Transverse colon (tissue), 4 donors: ENCODE measurements around the gene CT45A3. TPM values are rescaled to one million over a fixed set of nuclear protein-coding genes. Genes with fewer than 3 reads are reported as not detected.
"Not testable (repeated sequence)": the region's sequence is repeated elsewhere in the genome, so short reads cannot be mapped to it uniquely, and the experiment has no call there.

Experiments
- DNase-seq: peaks from one replicate; pipeline ENCODE4 v3.0.0-alpha.2; 2019
- H3K27ac ChIP-seq, 4 donors: fragments of 200-600 bp; sonication (generic); 2 replicates each; pipeline ENCODE4 v1.5.1; 2016 to 2018; ENCODE audit warnings: inconsistent platforms in 4 of 4
- H3K27me3 ChIP-seq: fragments of 200-600 bp; sonication (generic); 2 replicates; pipeline ENCODE4 v1.5.1; 2017; ENCODE audit warnings: inconsistent platforms
- H3K36me3 ChIP-seq, 4 donors: fragments of 200-600 bp; sonication (generic); 2 replicates each; pipeline ENCODE4 v1.5.1; 2017 to 2019; ENCODE audit warnings: inconsistent platforms in 4 of 4
- H3K4me1 ChIP-seq, 4 donors: fragments of 200-600 bp; sonication (generic); 2 replicates each; pipeline ENCODE4 v1.5.1; 2017 to 2020; ENCODE audit warnings: inconsistent platforms in 4 of 4
- H3K4me3 ChIP-seq, 4 donors: fragments of 200-600 bp; sonication (generic); 1 replicate in 1 of 4; 2 replicates in 3 of 4; pipeline versions ENCODE4 v1.5.1 to v1.6.1; 2017 to 2019; ENCODE audit warnings: inconsistent platforms in 4 of 4
- H3K9me3 ChIP-seq, 2 donors: fragments of 200-600 bp; sonication (generic); 2 replicates each; pipeline ENCODE4 v1.5.1; 2017 to 2019; ENCODE audit warnings: inconsistent platforms in 2 of 2
- CTCF ChIP-seq, 5 experiments: fragments of 200-600 bp in 3 of 5; fragments of 450-650 bp in 2 of 5; sonication (generic) in 3 of 5; IDR thresholded peaks; 1 replicate in 2 of 5; 2 replicates in 3 of 5; pipeline ENCODE4 v1.5.1; 2016 to 2017; ENCODE audit warnings: antibody characterized with exemption in 5 of 5, inconsistent platforms in 3 of 5, mild to moderate bottlenecking in 2 of 5, moderate library complexity in 1 of 5
- EP300 ChIP-seq: sonication (generic); formaldehyde crosslinking; IDR thresholded peaks from one replicate; pipeline ENCODE4 v1.6.1; 2017; ENCODE audit warnings: antibody characterized with exemption, low read depth
- POLR2A ChIP-seq: fragments of 450-650 bp; IDR thresholded peaks from one replicate; pipeline ENCODE4 v1.6.1; 2016; ENCODE audit warnings: antibody characterized with exemption, mild to moderate bottlenecking, moderate library complexity
- POLR2AphosphoS5 ChIP-seq, 3 donors: sonication (generic); formaldehyde crosslinking; IDR thresholded peaks; one replicate each; pipeline ENCODE4 v1.6.1; 2016; ENCODE audit warnings: antibody characterized with exemption in 3 of 3
- WGBS, 2 donors: methylation state at CpG; one replicate each; pipeline ENCODE4 v1.1.5; 2018; ENCODE audit warnings: low coverage in 1 of 2; 5-methylcytosine and 5-hydroxymethylcytosine counted together
- in situ Hi-C, 4 donors: fragments of 200-750 bp; cut with MboI; loops; one replicate each; pipeline versions ENCODE4 v1.15.0 to v1.15.1; 2017; ENCODE audit warnings: low sequenced_read_pairs in 3 of 4, low pct_ligation_motif_present in 1 of 4, low pct_unique_long_range_greater_than_20kb in 1 of 4
- intact Hi-C: fragments of 100-400 bp; cut with DNase I; formaldehyde crosslinking; loops from one replicate; pipeline ENCODE4 v1.15.1; 2023; ENCODE audit warnings: low total_unique reads
- small RNA-seq, 4 donors: library from RNA; depleted of rRNA; stranded (forward); fragments of <200 nt; gene quantifications; one replicate each; pipeline ENCODE3, GENCODE V24; 2016
- total RNA-seq, 4 donors: library from RNA; depleted of rRNA; stranded (reverse); fragments of >200 nt; gene quantifications; one replicate each; pipeline ENCODE4 v1.1.0, GENCODE V29; 2016

CT45A3 gene
- total RNA-seq, 4 donors from 2014 or later: not detected

- Histone ChIP-seq H3K4me1 (no peaks in the 10 kb centered on the region), H3K9me3 (no peaks in the 10 kb centered on the region), H3K27me3 (no peaks in the 10 kb centered on the region), H3K4me3 (no peak overlapping the region), H3K27ac (no peak overlapping the region), H3K36me3 (no peaks in the 10 kb centered on the region)
- in situ Hi-C loops: no loop called here
- intact Hi-C loops: no loop called here
- TF ChIP-seq CTCF (IDR thresholded peaks at IDR 0.05): no peak
- no peak for TF ChIP-seq POLR2AphosphoS5 (IDR thresholded peaks at IDR 0.05)
- no peak for DNase-seq
- WGBS, 2 donors: 43% methylated on average over 4 of the region's 4 CpGs; no CpG with 5 or more reads in 1 of the 2 donors
These were observed 30.5 kb downstream of the CT45A3 start for GRCh38 chrX:135737366-135738071.

DNA sequence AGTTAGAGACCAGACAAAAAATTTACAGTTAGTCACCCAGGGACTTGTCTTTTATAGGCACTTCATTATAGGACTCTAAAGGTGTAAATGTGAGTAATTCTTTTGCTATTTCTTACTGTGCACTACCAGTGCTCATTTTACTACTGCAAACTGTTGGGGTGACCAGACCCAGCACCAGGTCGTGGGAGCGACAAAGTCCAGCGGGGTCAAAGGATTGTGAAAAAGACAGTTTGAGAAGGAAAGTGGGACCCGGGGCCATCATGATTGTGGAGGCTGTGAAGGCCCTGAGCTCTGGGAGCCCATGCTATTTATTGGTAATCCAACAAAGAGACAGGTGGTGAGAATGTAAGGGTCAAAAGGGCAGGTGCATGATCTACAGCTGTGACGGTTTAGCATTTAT, 33.3 kb downstream of the CT45A3 start:
- H3K9me3 ChIP-seq, H3K4me1 ChIP-seq, H3K27me3 ChIP-seq, in situ Hi-C loops, H3K4me3 ChIP-seq, intact Hi-C loops, DNase-seq, H3K36me3 ChIP-seq, H3K27ac ChIP-seq: not testable (repeated sequence)
- 64% methylated on average over 5 of the region's 5 CpGs; no CpG with 5 or more reads in 1 of the 2 donors for WGBS, 2 donors

- Histone ChIP-seq H3K4me3 (no peak overlapping the region), H3K36me3 (no peaks in the 10 kb centered on the region), H3K4me1 (no peaks in the 10 kb centered on the region), H3K9me3 (no peaks in the 10 kb centered on the region), H3K27me3 (no peaks in the 10 kb centered on the region), H3K27ac (no peak overlapping the region)
- DNase-seq: no peak
- no peak for TF ChIP-seq POLR2AphosphoS5 (IDR thresholded peaks at IDR 0.05)
- no peak for TF ChIP-seq CTCF (IDR thresholded peaks at IDR 0.05)
- no peak for TF ChIP-seq EP300
- no peak for TF ChIP-seq POLR2A
- in situ Hi-C loops: no loop called here
- intact Hi-C loops: no loop called here
- WGBS, 2 donors: 95% methylated on average over 16 of the region's 20 CpGs; no CpG with 5 or more reads in 1 of the 2 donors
These were observed 54.2 kb downstream of the CT45A3 start for GRCh38 chrX:135713795-135714194.

DNA sequence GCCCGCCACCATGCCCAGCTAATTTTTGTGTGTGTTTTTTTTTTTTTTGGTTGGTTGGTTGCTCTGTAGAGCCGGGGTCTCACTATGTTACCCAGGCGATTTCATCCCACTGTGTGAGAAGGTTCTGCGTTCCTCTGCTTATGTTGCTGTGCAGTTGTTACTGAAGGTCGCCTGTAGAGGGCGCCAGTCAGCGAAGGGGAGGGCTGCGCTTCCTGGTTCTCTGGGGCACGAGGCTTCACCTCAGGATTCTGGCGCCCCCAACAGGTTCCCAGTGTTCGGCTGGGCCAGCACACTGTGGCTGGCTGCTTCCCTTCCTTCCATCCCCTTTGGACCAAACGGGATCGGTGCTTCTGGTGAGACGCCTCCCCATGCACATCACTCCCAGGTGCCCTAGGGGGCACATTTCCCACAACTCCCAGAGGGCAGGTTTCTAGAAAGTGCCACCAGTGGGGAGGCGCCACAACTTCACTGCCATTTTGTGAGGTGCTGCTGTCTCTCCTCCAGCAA, 54.8 kb downstream of the CT45A3 start, which contains the start of gene CT45A1:
TSS of gene CT45A1 (plus strand) at position 457 of the 507 bp plus-strand sequence. CDS start 5,302 bp downstream, outside the sequence.
- H3K27ac ChIP-seq, H3K4me3 ChIP-seq, intact Hi-C loops, H3K4me1 ChIP-seq, H3K27me3 ChIP-seq, H3K9me3 ChIP-seq, DNase-seq, H3K36me3 ChIP-seq, in situ Hi-C loops: not testable (repeated sequence)
- WGBS, 2 donors: 79% methylated on average over 9 of the region's 15 CpGs; no CpG with 5 or more reads in 1 of the 2 donors

Small RNA genes lying within 50 kb of the gene (small RNA-seq; reads per million reads assigned to genes)
- 0 reads per million in 4 donors for gene AC240442.1

Other genes starting within 250 kb of the CT45A3 start
- gene INTS6L, start 247.5 kb downstream of the CT45A3 start, total RNA-seq: 100 to 1,000 TPM in 1 of 4 donors, 10 to 100 TPM in 3; 23.5 to 195 (median 44.4) TPM
- not detected for gene CT45A1, start 54.6 kb downstream of the CT45A3 start, total RNA-seq
- gene CT45A5, start 17.3 kb upstream of the CT45A3 start, total RNA-seq: not detected
- gene CT45A6, start 34.6 kb upstream of the CT45A3 start, total RNA-seq: not detected
- gene CT45A2, start 51.8 kb upstream of the CT45A3 start, total RNA-seq: not detected
- gene CT45A7, start 69.1 kb upstream of the CT45A3 start, total RNA-seq: not detected
- gene CT45A8, start 86.3 kb upstream of the CT45A3 start, total RNA-seq: not detected
- gene CT45A9, start 103.6 kb upstream of the CT45A3 start, total RNA-seq: not detected
- not detected for gene CT45A10, start 125.3 kb upstream of the CT45A3 start, total RNA-seq
- gene SAGE1, start 125.5 kb upstream of the CT45A3 start, total RNA-seq: not detected
- gene MMGT1, start 205.8 kb upstream of the CT45A3 start, total RNA-seq: 10 to 100 TPM in 3 of 4 donors, 1 to 10 TPM in 1; 2.0 to 27.0 (median 15.7) TPM
- gene SLC9A6, start 217.2 kb upstream of the CT45A3 start, total RNA-seq: 10 to 100 TPM; 13.5 to 26.3 (median 21.7) TPM